Trophoblast cell (in vitro differentiated cells and primary cell): ENCODE results near the gene C19orf47.

Experiments
- DNase-seq, 2 donors: peaks; one replicate each; pipeline ENCODE4 v3.0.0-alpha.2; 2016
- H2AFZ ChIP-seq: 2 replicates; pipeline ENCODE4 v1.6.1; 2013; ENCODE audit warnings: low read length, moderate library complexity, mild to moderate bottlenecking; ENCODE audit not compliant: insufficient read depth, poor library complexity
- H2AK5ac ChIP-seq: 2 replicates; pipeline ENCODE4 v1.6.1; 2013; ENCODE audit warnings: mild to moderate bottlenecking, low read length
- H2BK120ac ChIP-seq: 2 replicates; pipeline ENCODE4 v1.6.1; 2013; ENCODE audit warnings: low read length, mild to moderate bottlenecking, moderate library complexity; ENCODE audit not compliant: insufficient read depth, poor library complexity
- H2BK12ac ChIP-seq: 2 replicates; pipeline ENCODE4 v1.6.1; 2013; ENCODE audit warnings: mild to moderate bottlenecking, low read length, moderate library complexity
- H2BK5ac ChIP-seq: 2 replicates; pipeline ENCODE4 v1.6.1; 2013; ENCODE audit warnings: low read length, low read depth, moderate library complexity, mild to moderate bottlenecking; ENCODE audit not compliant: poor library complexity
- H3K14ac ChIP-seq: 2 replicates; pipeline ENCODE4 v1.6.1; 2013; ENCODE audit warnings: mild to moderate bottlenecking, low read length
- H3K18ac ChIP-seq: 2 replicates; pipeline ENCODE4 v1.6.1; 2013; ENCODE audit warnings: mild to moderate bottlenecking, low read length
- H3K23ac ChIP-seq: 2 replicates; pipeline ENCODE4 v1.6.1; 2013; ENCODE audit warnings: low read length
- H3K27ac ChIP-seq: 2 replicates; pipeline ENCODE4 v1.5.1; 2013; ENCODE audit warnings: low read depth, mild to moderate bottlenecking, inconsistent platforms, low read length, moderate library complexity
- H3K27me3 ChIP-seq: 2 replicates; pipeline ENCODE4 v1.6.1; 2013; ENCODE audit warnings: inconsistent platforms, mild to moderate bottlenecking, low read length, moderate library complexity; ENCODE audit not compliant: insufficient read depth
- H3K36me3 ChIP-seq, 2 experiments: 1 replicate in 1 of 2; 2 replicates in 1 of 2; pipeline ENCODE4 v1.6.1; 2013; ENCODE audit warnings: low read length in 2 of 2, mild to moderate bottlenecking in 2 of 2, moderate library complexity in 1 of 2; ENCODE audit not compliant: insufficient read depth in 2 of 2, control insufficient read depth in 1 of 2
- H3K4ac ChIP-seq: 2 replicates; pipeline ENCODE4 v1.6.1; 2013; ENCODE audit warnings: low read depth, mild to moderate bottlenecking, low read length, moderate library complexity
- H3K4me1 ChIP-seq, 2 experiments: 1 replicate in 1 of 2; 2 replicates in 1 of 2; pipeline ENCODE4 v1.6.1; 2013; ENCODE audit warnings: low read length in 2 of 2, mild to moderate bottlenecking in 2 of 2, moderate library complexity in 1 of 2; ENCODE audit not compliant: insufficient read depth in 2 of 2, control insufficient read depth in 1 of 2
- H3K4me2 ChIP-seq: 2 replicates; pipeline ENCODE4 v1.6.1; 2013; ENCODE audit warnings: inconsistent platforms, mild to moderate bottlenecking, low read length, moderate library complexity
- H3K4me3 ChIP-seq: 2 replicates; pipeline ENCODE4 v1.5.1; 2013; ENCODE audit warnings: mild to moderate bottlenecking, low read depth, low read length, inconsistent platforms
- H3K79me1 ChIP-seq: one replicate; pipeline ENCODE4 v1.6.1; 2013; ENCODE audit warnings: low read length
- H3K79me2 ChIP-seq: 2 replicates; pipeline ENCODE4 v1.6.1; 2013; ENCODE audit warnings: low read length, mild to moderate bottlenecking; ENCODE audit not compliant: control insufficient read depth, insufficient read depth, poor library complexity
- H3K9ac ChIP-seq: 2 replicates; pipeline ENCODE4 v1.6.1; 2013; ENCODE audit warnings: mild to moderate bottlenecking, low read length
- H3K9me3 ChIP-seq: 2 replicates; pipeline ENCODE4 v1.6.1; 2013; ENCODE audit warnings: low read depth, mild to moderate bottlenecking, control low read depth, inconsistent platforms, low read length; ENCODE audit not compliant: insufficient read depth
- H4K12ac ChIP-seq: 2 replicates; pipeline ENCODE4 v1.6.1; 2013; ENCODE audit warnings: low read depth, mild to moderate bottlenecking, low read length, moderate library complexity
- H4K8ac ChIP-seq: 2 replicates; pipeline ENCODE4 v1.6.1; 2013; ENCODE audit warnings: low read depth, mild to moderate bottlenecking, low read length, moderate library complexity
- H4K91ac ChIP-seq: one replicate; pipeline ENCODE4 v1.6.1; 2013; ENCODE audit warnings: low read depth, mild to moderate bottlenecking, low read length, moderate library complexity
- WGBS: extraction: QIAGEN DNeasy Blood & Tissue Kit; methylation state at CpG from one replicate; pipeline ENCODE4 v1.1.7; 2013; ENCODE audit warnings: missing lambda C conversion rate; ENCODE audit not compliant: insufficient read length, insufficient coverage; ENCODE audit errors: extremely low coverage; 5-methylcytosine and 5-hydroxymethylcytosine counted together

Gene C19orf47

GRCh38 chr19:40367577-40368434 is 19.6 kb upstream of the C19orf47 start:
- Histone ChIP-seq H3K14ac (no peak overlapping the region), H2BK12ac (no peak overlapping the region), H3K4me2 (peak overlapping the region; percentile 40), H2BK120ac (no peak overlapping the region), H3K4me1 (peaks cover 10 to 16% of the 10 kb centered on the region in 2 experiments), H3K4ac (peak overlapping the region; percentile 29), H4K12ac (no peak overlapping the region), H3K79me1 (peaks cover 20% of the 10 kb centered on the region), H3K9ac (no peak overlapping the region), H3K79me2 (peaks cover 13% of the 10 kb centered on the region), H3K27ac (no peak overlapping the region), H4K91ac (no peak overlapping the region), H2BK5ac (no peak overlapping the region), H2AK5ac (no peak overlapping the region), H3K18ac (peak overlapping the region; percentile 46), H3K4me3 (no peak overlapping the region), H3K36me3 (peaks cover 47 to 49% of the 10 kb centered on the region in 2 experiments), H2AFZ (no peak overlapping the region), H3K9me3 (no peaks in the 10 kb centered on the region), H3K27me3 (no peaks in the 10 kb centered on the region), H4K8ac (no peak overlapping the region), H3K23ac (no peak overlapping the region)
- no peak for DNase-seq
- WGBS: no CpG with 5 or more reads among the region's 16 CpGs

GRCh38 chr19:40366697-40367561 is 18.7 kb upstream of the C19orf47 start:
- Histone ChIP-seq H2BK12ac (peak overlapping the region; percentile 90), H3K27me3 (no peaks in the 10 kb centered on the region), H3K27ac (peak overlapping the region; percentile 92), H4K91ac (peak overlapping the region; percentile 97), H4K8ac (peak overlapping the region; percentile 82), H3K79me1 (peaks cover 20% of the 10 kb centered on the region), H3K9me3 (no peaks in the 10 kb centered on the region), H4K12ac (no peak overlapping the region), H3K4me2 (peak overlapping the region; percentile 97), H2BK5ac (peak overlapping the region; percentile 96), H3K79me2 (peaks cover 13% of the 10 kb centered on the region), H3K4me1 (peaks cover 10 to 22% of the 10 kb centered on the region in 2 experiments), H3K4me3 (peak overlapping the region; percentile 80), H3K14ac (peak overlapping the region; percentile 96), H3K18ac (peak overlapping the region; percentile 96), H2AFZ (no peak overlapping the region), H3K4ac (peak overlapping the region; percentile 95), H3K9ac (no peak overlapping the region), H3K36me3 (peaks cover 40 to 41% of the 10 kb centered on the region in 2 experiments), H3K23ac (no peak overlapping the region), H2BK120ac (no peak overlapping the region), H2AK5ac (peak overlapping the region; percentile 87)
- no CpG with 5 or more reads among the region's 27 CpGs for WGBS
- DNase-seq: no peak

GRCh38 chr19:40365613-40366401 is 17.6 kb upstream of the C19orf47 start:
- H3K79me1 ChIP-seq: peaks cover 23% of the 10 kb centered on the region
- H2BK120ac ChIP-seq: peak overlapping the region; percentile 97
- no CpG with 5 or more reads among the region's 28 CpGs for WGBS
- H3K23ac ChIP-seq: no peak overlapping the region
- H3K4me3 ChIP-seq: peak overlapping the region; percentile 80
- H3K27me3 ChIP-seq: no peaks in the 10 kb centered on the region
- peak overlapping the region; percentile 89 for H4K8ac ChIP-seq
- peak overlapping the region; percentile 90 for H2BK12ac ChIP-seq
- peak overlapping the region; percentile 97 for H3K4me2 ChIP-seq
- DNase-seq: peak in 1 of 2 donors; percentile 53
- H3K14ac ChIP-seq: peak overlapping the region; percentile 96
- H2AK5ac ChIP-seq: peak overlapping the region; percentile 87
- H2AFZ ChIP-seq: peak overlapping the region; percentile 56
- peak overlapping the region; percentile 45 for H4K12ac ChIP-seq
- peak overlapping the region; percentile 95 for H3K4ac ChIP-seq
- H3K36me3 ChIP-seq: peaks cover 30 to 32% of the 10 kb centered on the region in 2 experiments
- peak overlapping the region; percentile 98 for H3K18ac ChIP-seq
- H3K9ac ChIP-seq: peak overlapping the region; percentile 90
- no peaks in the 10 kb centered on the region for H3K9me3 ChIP-seq
- H3K79me2 ChIP-seq: peaks cover 13% of the 10 kb centered on the region
- H4K91ac ChIP-seq: peak overlapping the region; percentile 97
- H2BK5ac ChIP-seq: peak overlapping the region; percentile 96
- peak overlapping the region; percentile 92 for H3K27ac ChIP-seq
- peaks cover 18 to 30% of the 10 kb centered on the region in 2 experiments for H3K4me1 ChIP-seq

GRCh38 chr19:40365010-40365409 is 16.8 kb upstream of the C19orf47 start:
- no peak for DNase-seq
- Histone ChIP-seq H3K14ac (no peak overlapping the region), H3K79me2 (peaks cover 13% of the 10 kb centered on the region), H3K4ac (peak overlapping the region; percentile 70), H2BK120ac (no peak overlapping the region), H3K79me1 (peaks cover 26% of the 10 kb centered on the region), H3K23ac (no peak overlapping the region), H3K36me3 (peaks cover 23 to 24% of the 10 kb centered on the region in 2 experiments), H4K91ac (no peak overlapping the region), H3K4me3 (no peak overlapping the region), H3K9ac (no peak overlapping the region), H3K9me3 (no peaks in the 10 kb centered on the region), H2BK5ac (no peak overlapping the region), H3K18ac (no peak overlapping the region), H2AFZ (no peak overlapping the region), H4K8ac (no peak overlapping the region), H3K4me1 (peaks cover 25 to 37% of the 10 kb centered on the region in 2 experiments), H3K4me2 (no peak overlapping the region), H2AK5ac (peak overlapping the region; percentile 94), H4K12ac (peak overlapping the region; percentile 78), H2BK12ac (peak overlapping the region; percentile 93), H3K27ac (no peak overlapping the region), H3K27me3 (no peaks in the 10 kb centered on the region)
- no CpG with 5 or more reads among the region's 3 CpGs for WGBS
